OCI-LY1 (cell line): Measurements from ENCODE around the gene HAND2.

Experiments used
- EZH2 ChIP-seq: fragments of 200-600 bp; sonication (generic), shearing (Covaris generic); IDR thresholded peaks from 2 replicates; pipeline ENCODE4 v1.8.0; 2017; ENCODE audit warnings: borderline replicate concordance, mixed run types, mild to moderate bottlenecking, antibody characterized with exemption, low read length, moderate library complexity, mixed read lengths
- TF ChIP-seq, protein P1 (sequence below): fragments of 200-600 bp; sonication (generic), shearing (Covaris generic); IDR thresholded peaks from 2 replicates; pipeline ENCODE4 v1.5.1; 2017; ENCODE audit warnings: mild to moderate bottlenecking, antibody characterized with exemption, low read length, moderate library complexity, mixed read lengths

DNA sequence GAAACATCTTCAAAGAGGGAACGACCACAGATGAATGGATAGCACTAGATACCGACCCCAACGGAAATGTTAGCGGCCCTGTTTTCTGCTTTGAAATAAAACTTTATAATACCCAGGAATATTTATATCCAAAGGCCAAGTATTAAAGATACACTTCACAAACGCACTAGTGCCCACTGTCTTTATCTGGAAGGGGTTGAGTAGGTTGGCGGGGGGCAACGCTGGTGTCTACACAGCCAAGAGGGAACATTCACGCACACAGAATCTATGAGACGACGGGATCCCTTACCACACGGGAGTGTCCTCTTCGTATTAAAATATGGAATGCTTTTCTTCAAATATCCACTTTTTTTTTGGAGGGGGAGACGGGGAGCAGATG, 3.3 kb downstream of the HAND2 start:
- TF ChIP-seq, protein P1, sequence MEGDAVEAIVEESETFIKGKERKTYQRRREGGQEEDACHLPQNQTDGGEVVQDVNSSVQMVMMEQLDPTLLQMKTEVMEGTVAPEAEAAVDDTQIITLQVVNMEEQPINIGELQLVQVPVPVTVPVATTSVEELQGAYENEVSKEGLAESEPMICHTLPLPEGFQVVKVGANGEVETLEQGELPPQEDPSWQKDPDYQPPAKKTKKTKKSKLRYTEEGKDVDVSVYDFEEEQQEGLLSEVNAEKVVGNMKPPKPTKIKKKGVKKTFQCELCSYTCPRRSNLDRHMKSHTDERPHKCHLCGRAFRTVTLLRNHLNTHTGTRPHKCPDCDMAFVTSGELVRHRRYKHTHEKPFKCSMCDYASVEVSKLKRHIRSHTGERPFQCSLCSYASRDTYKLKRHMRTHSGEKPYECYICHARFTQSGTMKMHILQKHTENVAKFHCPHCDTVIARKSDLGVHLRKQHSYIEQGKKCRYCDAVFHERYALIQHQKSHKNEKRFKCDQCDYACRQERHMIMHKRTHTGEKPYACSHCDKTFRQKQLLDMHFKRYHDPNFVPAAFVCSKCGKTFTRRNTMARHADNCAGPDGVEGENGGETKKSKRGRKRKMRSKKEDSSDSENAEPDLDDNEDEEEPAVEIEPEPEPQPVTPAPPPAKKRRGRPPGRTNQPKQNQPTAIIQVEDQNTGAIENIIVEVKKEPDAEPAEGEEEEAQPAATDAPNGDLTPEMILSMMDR, result no peak
- no peak for TF ChIP-seq EZH2
